K562 (cell line): ENCODE data around the gene SUPT7L.

ENCODE experiments used
- BMI1 ChIP-seq: fragments of 150-350 bp; IDR thresholded peaks from 2 replicates; pipeline ENCODE4 v1.6.1; 2014; ENCODE audit warnings: low read length
- CTCF ChIP-seq, 3 experiments: IDR thresholded peaks in 2 of 3; conservative IDR thresholded peaks in 1 of 3; 2 replicates each; pipeline ENCODE4 v1.5.1; 2011 to 2012; ENCODE audit warnings: low read length in 3 of 3, mild to moderate bottlenecking in 3 of 3, control low read depth in 2 of 3, improper control_type of control experiment in 1 of 3, inconsistent platforms in 1 of 3, low read depth in 1 of 3, mixed read lengths in 1 of 3, moderate library complexity in 1 of 3; ENCODE audit not compliant: insufficient read depth in 2 of 3
- FOXP4 ChIP-seq: sonication (generic); formaldehyde crosslinking; IDR thresholded peaks from 2 replicates; pipeline ENCODE4 v1.8.0; 2022; ENCODE audit warnings: mild to moderate bottlenecking, missing genetic modification reagents, borderline replicate concordance
- HBP1 ChIP-seq: fragments of 450-650 bp; formaldehyde crosslinking; IDR thresholded peaks from 2 replicates; pipeline ENCODE4 v1.4.0; 2022; ENCODE audit warnings: missing genetic modification characterization
- MAX ChIP-seq: sonication (generic); formaldehyde crosslinking; IDR thresholded peaks from 2 replicates; pipeline ENCODE4 v1.9.0; 2022; ENCODE audit warnings: mild to moderate bottlenecking, missing genetic modification reagents
- NFIC ChIP-seq: fragments of 450-650 bp; IDR thresholded peaks from 2 replicates; pipeline ENCODE4 v1.6.1; 2017; ENCODE audit warnings: mild to moderate bottlenecking, inconsistent platforms
- POLR2AphosphoS5 ChIP-seq: IDR thresholded peaks from 2 replicates; pipeline ENCODE4 v1.6.1; 2011; ENCODE audit warnings: mild to moderate bottlenecking, low read depth, low read length, moderate library complexity; ENCODE audit not compliant: control insufficient read depth, insufficient read depth
- REST ChIP-seq, 2 experiments: fragments of 450-650 bp; formaldehyde crosslinking in 1 of 2; IDR thresholded peaks; 2 replicates each; pipeline versions ENCODE4 v1.4.0 to v1.6.1; 2014 to 2020; ENCODE audit warnings: mild to moderate bottlenecking in 2 of 2, borderline replicate concordance in 1 of 2, low read depth in 1 of 2
- RFX1 ChIP-seq: fragments of 450-650 bp; IDR thresholded peaks from 2 replicates; pipeline ENCODE4 v1.6.1; 2016; ENCODE audit warnings: mild to moderate bottlenecking, moderate library complexity
- SMC3 ChIP-seq: conservative IDR thresholded peaks from 2 replicates; pipeline ENCODE4 v1.6.1; 2011; ENCODE audit warnings: low read depth, low read length, improper control_type of control experiment; ENCODE audit not compliant: insufficient read depth
- SP2 ChIP-seq: IDR thresholded peaks from 2 replicates; pipeline ENCODE4 v1.6.1; 2011; ENCODE audit warnings: mild to moderate bottlenecking, low read depth, low read length, moderate library complexity; ENCODE audit not compliant: poor library complexity, severe bottlenecking; ENCODE audit errors: extremely low read depth

GRCh38 chr2:27655155-27655951 is 8.1 kb downstream of the SUPT7L start:
- no peak for TF ChIP-seq REST (IDR thresholded peaks at IDR 0.05; ENCODE audit: borderline replicate concordance)
- no peak for TF ChIP-seq REST (CRISPR knock-in tag; IDR thresholded peaks at IDR 0.05; ENCODE audit: low read depth)
- TF ChIP-seq MAX (CRISPR knock-in tag), result no peak
- TF ChIP-seq RFX1, result no peak
- no peak for TF ChIP-seq BMI1
- TF ChIP-seq POLR2AphosphoS5, result no peak
- no peak for TF ChIP-seq SP2
- no peak for TF ChIP-seq CTCF (IDR thresholded peaks at IDR 0.05 in 2 of 3, conservative IDR thresholded peaks at IDR 0.05 in 1 of 3; ENCODE audit: insufficient read depth in 2 of 3, low read depth in 1 of 3, low read length in 3 of 3)
- TF ChIP-seq NFIC, result no peak
- TF ChIP-seq SMC3, result no peak
- TF ChIP-seq FOXP4 (CRISPR knock-in tag), result no peak
- TF ChIP-seq HBP1 (CRISPR knock-in tag), result no peak
